HG02763 (cell line): ENCODE data around the gene CDH13.

ENCODE experiments used
- ATAC-seq: cut with Tn5 transposase; IDR thresholded peaks from one replicate; pipeline ENCODE4 v1.9.1; 2021; ENCODE audit warnings: mild to moderate bottlenecking, moderate library complexity; ENCODE audit not compliant: unreplicated experiment

The CDH13 gene

GRCh38 chr16:83579436-83579835 is 952.7 kb downstream of the CDH13 start:
- ATAC-seq: no peak

GRCh38 chr16:83581082-83581481 is 954.3 kb downstream of the CDH13 start:
- no peak for ATAC-seq

GRCh38 chr16:83581994-83582747 is 955.4 kb downstream of the CDH13 start:
- ATAC-seq: no peak

GRCh38 chr16:83586036-83586435 is 959.3 kb downstream of the CDH13 start:
- ATAC-seq: no peak

- no peak for ATAC-seq
Observed at GRCh38 chr16:83586461-83587200, 959.9 kb downstream of the CDH13 start.

GRCh38 chr16:83587201-83587600 is 960.4 kb downstream of the CDH13 start:
- ATAC-seq: no peak

- ATAC-seq: no peak
Observed at GRCh38 chr16:83588070-83588469, 961.3 kb downstream of the CDH13 start.

GRCh38 chr16:83589576-83589975 is 962.8 kb downstream of the CDH13 start:
- ATAC-seq: no peak

GRCh38 chr16:83592778-83593177 is 966.0 kb downstream of the CDH13 start:
- no peak for ATAC-seq

GRCh38 chr16:83599789-83600462 is 973.2 kb downstream of the CDH13 start:
- ATAC-seq: no peak

GRCh38 chr16:83602761-83603722 is 976.3 kb downstream of the CDH13 start:
- ATAC-seq: no peak

- ATAC-seq: no peak
Observed at GRCh38 chr16:83603723-83604570, 977.2 kb downstream of the CDH13 start.

GRCh38 chr16:83606486-83607030 is 979.8 kb downstream of the CDH13 start:
- no peak for ATAC-seq

- ATAC-seq: no peak
Observed at GRCh38 chr16:83609178-83609577, 982.4 kb downstream of the CDH13 start.

- ATAC-seq: no peak
Observed at GRCh38 chr16:83615141-83615952, 988.6 kb downstream of the CDH13 start.

- no peak for ATAC-seq
Observed at GRCh38 chr16:83615953-83616350, 989.2 kb downstream of the CDH13 start.

GRCh38 chr16:83619381-83620150 is 992.8 kb downstream of the CDH13 start:
- ATAC-seq: no peak

- ATAC-seq: no peak
Observed at GRCh38 chr16:83622010-83622409, 995.2 kb downstream of the CDH13 start.
